Astrocyte (in vitro differentiated cells and primary cell): ENCODE measurements around the gene SLC25A17. TPM values are rescaled to one million over a fixed set of nuclear protein-coding genes. Genes with fewer than 3 reads are reported as not detected.

Source experiments
- DNase-seq: peaks from one replicate; pipeline ENCODE4 v3.0.0-alpha.2; 2010; ENCODE audit warnings: low read depth
- FAIRE-seq: peaks from 2 replicates; lab custom pipeline; 2011; peaks lifted over from hg19 to GRCh38; lab: Jason Lieb, UNC
- H2AFZ ChIP-seq: 2 replicates; pipeline ENCODE4 v1.6.0; 2012; ENCODE audit warnings: low read depth, low read length, inconsistent platforms
- H3K27ac ChIP-seq: 2 replicates; pipeline ENCODE4 v1.5.1; 2011; ENCODE audit warnings: low read depth, low read length, inconsistent platforms
- H3K27me3 ChIP-seq: 2 replicates; pipeline ENCODE4 v1.6.0; 2011; ENCODE audit warnings: low read length, inconsistent platforms; ENCODE audit not compliant: insufficient read depth
- H3K36me3 ChIP-seq: 2 replicates; pipeline ENCODE4 v1.5.1; 2011; ENCODE audit warnings: low read length, inconsistent platforms; ENCODE audit not compliant: insufficient read depth
- H3K4me1 ChIP-seq: 2 replicates; pipeline ENCODE4 v1.5.1; 2011; ENCODE audit warnings: low read length, inconsistent platforms; ENCODE audit not compliant: insufficient read depth
- H3K4me2 ChIP-seq: 2 replicates; pipeline ENCODE4 v1.6.0; 2012; ENCODE audit warnings: low read length, inconsistent platforms
- H3K4me3 ChIP-seq: 2 replicates; pipeline ENCODE4 v1.5.1; 2011; ENCODE audit warnings: low read depth, mild to moderate bottlenecking, low read length, inconsistent platforms; ENCODE audit not compliant: insufficient read depth
- H3K79me2 ChIP-seq: 2 replicates; pipeline ENCODE4 v1.6.0; 2012; ENCODE audit warnings: mild to moderate bottlenecking, low read length, inconsistent platforms; ENCODE audit not compliant: insufficient read depth
- H3K9ac ChIP-seq: 2 replicates; pipeline ENCODE4 v1.6.0; 2012; ENCODE audit warnings: mild to moderate bottlenecking, low read length, inconsistent platforms
- H3K9me3 ChIP-seq: 2 replicates; pipeline ENCODE4 v1.5.1; 2012; ENCODE audit warnings: low read depth, mild to moderate bottlenecking, low read length, inconsistent platforms; ENCODE audit not compliant: insufficient read depth
- H4K20me1 ChIP-seq: 2 replicates; pipeline ENCODE4 v1.6.0; 2012; ENCODE audit warnings: low read length, inconsistent platforms; ENCODE audit not compliant: insufficient read depth
- H3K27ac Mint-ChIP-seq: one replicate; pipeline ENCODE4 v1.8.0; 2021; ENCODE audit warnings: mild to moderate bottlenecking, mixed read lengths; ENCODE audit not compliant: unreplicated experiment
- H3K27me3 Mint-ChIP-seq: one replicate; pipeline ENCODE4 v1.8.0; 2021; ENCODE audit warnings: low read depth, mixed read lengths; ENCODE audit not compliant: unreplicated experiment
- H3K36me3 Mint-ChIP-seq: one replicate; pipeline ENCODE4 v1.8.0; 2021; ENCODE audit warnings: low read depth, mixed read lengths; ENCODE audit not compliant: unreplicated experiment
- H3K4me1 Mint-ChIP-seq: one replicate; pipeline ENCODE4 v1.8.0; 2021; ENCODE audit warnings: low read depth, mixed read lengths; ENCODE audit not compliant: unreplicated experiment
- H3K4me3 Mint-ChIP-seq: one replicate; pipeline ENCODE4 v1.8.0; 2021; ENCODE audit warnings: mild to moderate bottlenecking, moderate library complexity, mixed read lengths; ENCODE audit not compliant: unreplicated experiment
- H3K9me3 Mint-ChIP-seq: one replicate; pipeline ENCODE4 v1.8.0; 2021; ENCODE audit warnings: mild to moderate bottlenecking, mixed read lengths; ENCODE audit not compliant: unreplicated experiment
- CTCF ChIP-seq: IDR thresholded peaks from 2 replicates; pipeline ENCODE4 v1.5.1; 2011; ENCODE audit warnings: low read depth, mild to moderate bottlenecking, inconsistent platforms, low read length, moderate library complexity; ENCODE audit not compliant: insufficient read depth
- EZH2 ChIP-seq: IDR thresholded peaks from 2 replicates; pipeline ENCODE4 v1.6.1; 2012; ENCODE audit warnings: mild to moderate bottlenecking, low read length, inconsistent platforms; ENCODE audit not compliant: insufficient read depth
- total RNA-seq: library from RNA; stranded (reverse); gene quantifications from 2 replicates; pipeline ENCODE4 v1.2.1, GENCODE V29; 2021

The SLC25A17 gene
- total RNA-seq, 1 donor from 2014 or later = 24.8 TPM

GRCh38 chr22:40799008-40799407 lies 20.1 kb downstream of the SLC25A17 start:
- Histone ChIP-seq H3K4me3 (no peak overlapping the region), H3K36me3 (no peaks in the 10 kb centered on the region), H3K9ac (no peak overlapping the region), H2AFZ (no peak overlapping the region), H4K20me1 (no peaks in the 10 kb centered on the region), H3K4me1 (peaks cover 5% of the 10 kb centered on the region), H3K27me3 (no peaks in the 10 kb centered on the region), H3K4me2 (no peak overlapping the region), H3K79me2 (peaks cover 8% of the 10 kb centered on the region), H3K9me3 (no peaks in the 10 kb centered on the region), H3K27ac (no peak overlapping the region)
- Mint-ChIP-seq H3K9me3 (no peaks in the 10 kb centered on the region), H3K36me3 (no peaks in the 10 kb centered on the region), H3K4me1 (peaks cover 5% of the 10 kb centered on the region), H3K27ac (no peak overlapping the region), H3K4me3 (no peak overlapping the region), H3K27me3 (no peaks in the 10 kb centered on the region)
- FAIRE-seq (no peak), DNase-seq (no peak)
- TF ChIP-seq EZH2 = no peak
- TF ChIP-seq CTCF = no peak

- Histone ChIP-seq H3K79me2 (peaks cover 5% of the 10 kb centered on the region), H4K20me1 (no peaks in the 10 kb centered on the region), H3K36me3 (peaks cover 6% of the 10 kb centered on the region), H3K4me3 (no peak overlapping the region), H3K4me1 (peaks cover 5% of the 10 kb centered on the region), H3K9ac (no peak overlapping the region), H2AFZ (no peak overlapping the region), H3K4me2 (no peak overlapping the region), H3K27ac (no peak overlapping the region), H3K27me3 (no peaks in the 10 kb centered on the region), H3K9me3 (no peaks in the 10 kb centered on the region)
- Mint-ChIP-seq H3K27ac (no peak overlapping the region), H3K4me1 (peaks cover 5% of the 10 kb centered on the region), H3K4me3 (no peak overlapping the region), H3K27me3 (no peaks in the 10 kb centered on the region), H3K36me3 (no peaks in the 10 kb centered on the region), H3K9me3 (no peaks in the 10 kb centered on the region)
- FAIRE-seq = no peak
- TF ChIP-seq EZH2 (no peak), CTCF (no peak)
- peak; percentile 50 for DNase-seq
These were observed 21.7 kb downstream of the SLC25A17 start for GRCh38 chr22:40797427-40797826.

GRCh38 chr22:40792451-40792850 lies 26.7 kb downstream of the SLC25A17 start:
- peaks cover 6% of the 10 kb centered on the region for H3K4me1 ChIP-seq
- no peak overlapping the region for H3K9ac ChIP-seq
- H3K27me3 Mint-ChIP-seq = no peaks in the 10 kb centered on the region
- H4K20me1 ChIP-seq = no peaks in the 10 kb centered on the region
- no peaks in the 10 kb centered on the region for H3K79me2 ChIP-seq
- no peaks in the 10 kb centered on the region for H3K27me3 ChIP-seq
- TF ChIP-seq EZH2 (no peak), CTCF (no peak)
- H2AFZ ChIP-seq = no peak overlapping the region
- H3K27ac Mint-ChIP-seq = no peak overlapping the region
- no peak overlapping the region for H3K27ac ChIP-seq
- no peak overlapping the region for H3K4me3 Mint-ChIP-seq
- peaks cover 8% of the 10 kb centered on the region for H3K36me3 ChIP-seq
- H3K4me3 ChIP-seq = no peak overlapping the region
- H3K4me2 ChIP-seq = no peak overlapping the region
- peaks cover 8% of the 10 kb centered on the region for H3K4me1 Mint-ChIP-seq
- DNase-seq (no peak), FAIRE-seq (no peak)
- no peaks in the 10 kb centered on the region for H3K9me3 Mint-ChIP-seq
- H3K36me3 Mint-ChIP-seq = peaks cover 10% of the 10 kb centered on the region
- H3K9me3 ChIP-seq = no peaks in the 10 kb centered on the region
